HG03565 (cell line): ENCODE data around the gene TDG.

Source experiments
- ATAC-seq: cut with Tn5 transposase; IDR thresholded peaks from one replicate; pipeline ENCODE4 v1.9.1; 2021; ENCODE audit warnings: mild to moderate bottlenecking, moderate library complexity; ENCODE audit not compliant: unreplicated experiment

The TDG gene

GRCh38 chr12:103958621-103959020 lies 7.1 kb upstream of the TDG start:
- ATAC-seq = no peak

- ATAC-seq = no peak
These were observed 5.0 kb upstream of the TDG start for GRCh38 chr12:103960616-103961227.

GRCh38 chr12:103962493-103962892 lies 3.2 kb upstream of the TDG start:
- no peak for ATAC-seq

GRCh38 chr12:103964805-103965204 lies 867 bp upstream of the TDG start:
- no peak for ATAC-seq

GRCh38 chr12:103965255-103965589 lies 450 bp upstream of the TDG start:
- no peak for ATAC-seq

GRCh38 chr12:103966736-103967135 lies 1.1 kb downstream of the TDG start:
- ATAC-seq = no peak

- ATAC-seq = no peak
These were observed 3.7 kb downstream of the TDG start for GRCh38 chr12:103969391-103969790.

- no peak for ATAC-seq
These were observed 8.2 kb downstream of the TDG start for GRCh38 chr12:103973909-103974308.

GRCh38 chr12:103975368-103975767 lies 9.7 kb downstream of the TDG start:
- ATAC-seq = no peak

GRCh38 chr12:103978384-103978982 lies 12.8 kb downstream of the TDG start:
- no peak for ATAC-seq

- ATAC-seq = no peak
These were observed 21.2 kb downstream of the TDG start for GRCh38 chr12:103986829-103987228.

GRCh38 chr12:103994235-103994634 lies 28.6 kb downstream of the TDG start:
- ATAC-seq = no peak

GRCh38 chr12:103996595-103996994 lies 30.9 kb downstream of the TDG start:
- ATAC-seq = no peak

GRCh38 chr12:103997286-103997900 lies 31.7 kb downstream of the TDG start:
- ATAC-seq = no peak

GRCh38 chr12:103998976-103999375 lies 33.3 kb downstream of the TDG start:
- ATAC-seq = no peak

GRCh38 chr12:104000807-104001434 lies 35.2 kb downstream of the TDG start:
- no peak for ATAC-seq

GRCh38 chr12:104002686-104003085 lies 37.0 kb downstream of the TDG start:
- no peak for ATAC-seq

- no peak for ATAC-seq
These were observed 37.9 kb downstream of the TDG start for GRCh38 chr12:104003596-104003995.

GRCh38 chr12:104006929-104007328 lies 41.3 kb downstream of the TDG start:
- ATAC-seq = no peak

- ATAC-seq = no peak
These were observed 44.4 kb downstream of the TDG start for GRCh38 chr12:104010121-104010520.

GRCh38 chr12:104010606-104011169 lies 45.0 kb downstream of the TDG start:
- no peak for ATAC-seq

GRCh38 chr12:104011253-104011652 lies 45.6 kb downstream of the TDG start:
- ATAC-seq = no peak
